GM12878 (cell line): ENCODE data around the gene LRRC2. TPM values are rescaled to one million over a fixed set of nuclear protein-coding genes. Genes with fewer than 3 reads are reported as not detected.

Experiments used
- ATAC-seq: fragments of 200-7000 bp; cut with Tn5 transposase; 3 replicates; pipeline ENCODE4 v1.9.1; 2020; ENCODE audit warnings: mild to moderate bottlenecking, moderate library complexity
- BruUV-seq: library from RNA; stranded (reverse); fragments of 400-500 nt; replicated peaks from 2 replicates; lab custom pipeline; 2021; lab: Mats Ljungman, UMichigan
- CTCF ChIA-PET: fragments of 300-600 bp; sonication (Branson Sonifier 250); formaldehyde crosslinking; extraction: SDS; loops from one replicate; lab custom pipeline; 2021; ENCODE audit warnings: inconsistent platforms; lab: Yijun Ruan, JAX
- POLR2A ChIA-PET: fragments of 350-600 bp; formaldehyde crosslinking; extraction: SDS; loops from one replicate; lab custom pipeline; 2021; ENCODE audit warnings: inconsistent platforms; lab: Charles Lee
- RAD21 ChIA-PET: fragments of 300-600 bp; sonication (Branson Sonifier 250); formaldehyde crosslinking; loops from one replicate; lab custom pipeline; 2023; ENCODE audit warnings: antibody characterized with exemption; ENCODE audit not compliant: unreplicated experiment; lab: Charles Lee
- SMC1A ChIA-PET: fragments of 300-600 bp; sonication (Branson Sonifier 250); formaldehyde crosslinking; loops from one replicate; lab custom pipeline; 2023; ENCODE audit not compliant: unreplicated experiment, uncharacterized antibody; lab: Charles Lee
- DNase-seq: peaks from one replicate; pipeline ENCODE4 v3.0.0-alpha.2; 2011; ENCODE audit warnings: low read depth, low spot score
- FAIRE-seq: peaks from 3 replicates; lab custom pipeline; 2011; peaks lifted over from hg19 to GRCh38; lab: Jason Lieb, UNC
- H2AFZ ChIP-seq: 2 replicates; pipeline ENCODE4 v1.6.0; 2011; ENCODE audit warnings: low read depth, low read length, control low read depth; ENCODE audit not compliant: control insufficient read depth
- H3K27ac ChIP-seq: 2 replicates; pipeline ENCODE4 v1.5.1; 2011; ENCODE audit warnings: control low read depth; ENCODE audit not compliant: control insufficient read depth, insufficient read depth
- H3K27me3 ChIP-seq, 2 experiments: replicated peaks in 1 of 2; 2 replicates each; pipeline versions ENCODE4 v1.6.0 to v1.6.1; 2011; ENCODE audit warnings: low read length in 1 of 2; ENCODE audit not compliant: control insufficient read depth in 2 of 2, insufficient read depth in 2 of 2
- H3K36me3 ChIP-seq, 2 experiments: 2 replicates each; pipeline ENCODE4 v1.5.1; 2011; ENCODE audit warnings: low read length in 1 of 2; ENCODE audit not compliant: control insufficient read depth in 2 of 2, insufficient read depth in 2 of 2
- H3K4me1 ChIP-seq: 2 replicates; pipeline ENCODE4 v1.6.1; 2011; ENCODE audit warnings: mild to moderate bottlenecking, low read length, moderate library complexity, mixed read lengths; ENCODE audit not compliant: control insufficient read depth, insufficient read depth
- H3K4me2 ChIP-seq: 2 replicates; pipeline ENCODE4 v1.6.0; 2011; ENCODE audit warnings: control low read depth; ENCODE audit not compliant: control insufficient read depth, insufficient read depth
- H3K4me3 ChIP-seq: fragments of 200-600 bp; sonication (generic); 2 replicates; pipeline ENCODE4 v1.5.1; 2016
- H3K79me2 ChIP-seq: 2 replicates; pipeline ENCODE4 v1.6.0; 2011; ENCODE audit warnings: low read length; ENCODE audit not compliant: control insufficient read depth, insufficient read depth
- H3K9ac ChIP-seq: 2 replicates; pipeline ENCODE4 v1.8.0; 2011; ENCODE audit warnings: low read length, control low read depth, mixed read lengths; ENCODE audit not compliant: control insufficient read depth, insufficient read depth
- H3K9me3 ChIP-seq: replicated peaks from 3 replicates; pipeline ENCODE4 v1.5.1; 2011; ENCODE audit warnings: mild to moderate bottlenecking, low read length; ENCODE audit not compliant: control insufficient read depth, insufficient read depth
- H4K20me1 ChIP-seq: 2 replicates; pipeline ENCODE4 v1.6.0; 2011; ENCODE audit not compliant: control insufficient read depth, insufficient read depth
- BACH1 ChIP-seq: fragments of 450-650 bp; IDR thresholded peaks from 2 replicates; pipeline ENCODE4 v1.6.1; 2017; ENCODE audit warnings: mild to moderate bottlenecking, borderline replicate concordance
- CREB1 ChIP-seq: IDR thresholded peaks from 2 replicates; pipeline ENCODE4 v1.6.1; 2012; ENCODE audit warnings: low read depth, mild to moderate bottlenecking, inconsistent platforms
- HCFC1 ChIP-seq: fragments of 150-350 bp; IDR thresholded peaks from 2 replicates; pipeline ENCODE4 v1.6.1; 2014; ENCODE audit warnings: low read length
- KLF5 ChIP-seq: fragments of 450-650 bp; IDR thresholded peaks from 2 replicates; pipeline ENCODE4 v1.6.1; 2014; ENCODE audit warnings: mild to moderate bottlenecking; ENCODE audit not compliant: partially characterized antibody
- MEF2A ChIP-seq: IDR thresholded peaks from 2 replicates; pipeline ENCODE4 v1.6.1; 2011; ENCODE audit warnings: low read depth, mild to moderate bottlenecking, low read length, moderate library complexity; ENCODE audit not compliant: insufficient read depth
- MEF2B ChIP-seq: fragments of 450-650 bp; IDR thresholded peaks from 2 replicates; pipeline ENCODE4 v1.6.1; 2018; ENCODE audit warnings: mild to moderate bottlenecking, moderate library complexity; ENCODE audit not compliant: partially characterized antibody, poor library complexity, severe bottlenecking
- MTA2 ChIP-seq: fragments of 450-650 bp; IDR thresholded peaks from 2 replicates; pipeline ENCODE4 v1.6.1; 2016; ENCODE audit warnings: low read depth, mild to moderate bottlenecking, moderate library complexity
- MYB ChIP-seq: fragments of 150-350 bp; IDR thresholded peaks from 2 replicates; pipeline ENCODE4 v1.6.1; 2014; ENCODE audit warnings: mild to moderate bottlenecking, low read depth, low read length, borderline replicate concordance
- NBN ChIP-seq: fragments of 450-650 bp; IDR thresholded peaks from 2 replicates; pipeline ENCODE4 v1.6.1; 2016
- PML ChIP-seq: IDR thresholded peaks from 2 replicates; pipeline ENCODE4 v1.6.1; 2012; ENCODE audit warnings: low read length, inconsistent platforms
- RAD51 ChIP-seq: fragments of 450-650 bp; IDR thresholded peaks from 2 replicates; pipeline ENCODE4 v1.6.1; 2016; ENCODE audit warnings: moderate library complexity, mild to moderate bottlenecking, inconsistent platforms
- ZBED1 ChIP-seq: IDR thresholded peaks from 2 replicates; pipeline ENCODE4 v1.6.1; 2016; ENCODE audit warnings: borderline replicate concordance
- WGBS: methylation state at CpG from one replicate; pipeline ENCODE4 v1.1.6; 2016; ENCODE audit warnings: low lambda C conversion rate; ENCODE audit not compliant: insufficient replicate concordance, insufficient coverage; ENCODE audit errors: missing lambda C conversion rate; 5-methylcytosine and 5-hydroxymethylcytosine counted together
- in situ Hi-C: fragments of 300-500 bp; cut with MboI; formaldehyde crosslinking; loops from 9 replicates; pipeline ENCODE4 v1.14.3; 2018; ENCODE audit warnings: mixed read lengths
- intact Hi-C: fragments of 100-400 bp; cut with micrococcal nuclease; formaldehyde crosslinking; loops from one replicate; pipeline ENCODE4 v1.14.2; 2022; ENCODE audit not compliant: unreplicated experiment
- polyA plus RNA-seq, 11 experiments: library from polyadenylated mRNA; depleted of rRNA in 4 of 11; unstranded in 6 of 11; stranded (reverse) in 5 of 11; fragments of >200 nt; fragmentation: Nextera tagmentation in 4 of 11; fragmentation: Illumina TruSeq in 1 of 11; extraction: Ambion mirVana in 4 of 11; extraction: Trizol in 1 of 11; gene quantifications; 1 replicate in 1 of 11; 2 replicates in 10 of 11; pipeline versions ENCODE4 v1.2.1 to v1.2.3, GENCODE V29; 2011 to 2016; ENCODE audit warnings: inconsistent platforms in 2 of 11, missing spikeins in 2 of 11, low read depth in 1 of 11
- total RNA-seq, 4 experiments: library from RNA; depleted of rRNA in 3 of 4; stranded (reverse); fragments of >200 nt in 3 of 4; fragmentation: Illumina TruSeq in 1 of 4; extraction: Trizol in 1 of 4; gene quantifications; 2 replicates each; pipeline versions ENCODE4 v1.2.1 to v1.2.3, GENCODE V29; 2013 to 2021
- TF ChIP-seq, protein P1 (sequence below): fragments of 450-650 bp; IDR thresholded peaks from 2 replicates; pipeline ENCODE4 v1.6.1; 2017; ENCODE audit warnings: mild to moderate bottlenecking, moderate library complexity
- TF ChIP-seq, protein P2 (sequence below): fragments of 450-650 bp; IDR thresholded peaks from 2 replicates; pipeline ENCODE4 v1.6.1; 2016; ENCODE audit warnings: mild to moderate bottlenecking

Gene LRRC2
- total and polyA plus RNA-seq, 10 of the 15 experiments (the other 5 are each of a cell fraction or from before 2014, with no cell fraction given) = not detected

DNA sequence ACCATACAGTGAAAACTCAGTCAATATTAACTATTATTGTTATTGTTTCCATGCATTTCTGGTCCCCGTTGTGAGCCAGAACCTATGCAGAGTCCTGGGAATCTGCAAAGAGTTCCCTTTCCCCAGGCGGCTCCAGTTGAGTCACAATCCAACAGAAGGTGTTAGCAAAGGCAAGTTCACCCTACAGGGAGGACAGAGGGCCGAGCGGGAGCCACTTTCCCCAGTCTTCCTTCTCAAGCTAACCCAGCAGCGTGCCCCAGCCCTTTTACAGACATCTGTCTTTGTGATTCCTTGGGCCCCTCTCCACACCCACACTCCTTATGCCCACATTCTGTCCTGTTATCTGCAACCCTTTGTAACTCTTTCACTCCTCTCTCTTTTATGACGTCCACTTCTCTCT, 88.3 kb downstream of the LRRC2 start:
- intact Hi-C loops = no loop called here
- ChIA-PET SMC1A (interaction anchor here (0.7 to 1.1 kb wide), 2 partner anchors 10 to 394 kb away, joined by 3 read pairs; no protein-coding TSS in a partner anchor), RAD21 (no interaction called here), POLR2A (no interaction called here), CTCF (no interaction called here)
- in situ Hi-C loops = no loop called here
- Histone ChIP-seq H2AFZ (no peak overlapping the region), H3K9me3 (no peaks in the 10 kb centered on the region), H3K9ac (no peak overlapping the region), H3K4me3 (no peak overlapping the region), H3K79me2 (no peaks in the 10 kb centered on the region), H3K27me3 (peaks cover 0 to 6% of the 10 kb centered on the region in 2 experiments; a peak in 2 of 4 replicates), H3K4me1 (no peaks in the 10 kb centered on the region), H3K36me3 (no peaks in the 10 kb centered on the region), H4K20me1 (no peaks in the 10 kb centered on the region; the same call in 1 of the 2 replicates), H3K27ac (no peak overlapping the region), H3K4me2 (no peak overlapping the region)
- ATAC-seq = no peak
- no peak for DNase-seq
- no peak for FAIRE-seq
- no TSS peak for BruUV-seq
- WGBS = 31% methylated on average over 6 of the region's 6 CpGs
- TF ChIP-seq CREB1 (no peak), MYB (no peak), RAD51 (no peak), MEF2B (no peak)

DNA sequence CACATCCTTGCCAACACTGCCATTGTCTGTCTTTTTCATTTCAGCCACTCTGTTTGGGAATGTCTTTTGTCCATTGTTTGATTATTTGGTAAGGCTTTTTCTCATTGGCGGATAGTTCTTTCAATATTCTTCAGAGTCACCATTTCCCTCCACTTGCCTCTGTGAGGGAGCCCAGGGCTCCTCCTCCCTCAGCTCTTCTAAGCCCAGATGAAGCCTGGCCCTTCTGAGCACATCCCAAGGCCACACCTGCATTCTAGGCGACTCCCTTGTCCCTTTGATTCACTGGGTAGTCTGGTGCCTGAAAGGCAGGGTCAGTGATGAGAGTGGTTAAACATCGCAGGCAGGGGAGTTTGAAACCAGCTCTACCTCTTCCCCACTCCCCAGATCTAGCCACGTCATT, 89.0 kb downstream of the LRRC2 start:
- Histone ChIP-seq H4K20me1 (no peaks in the 10 kb centered on the region; the same call in 1 of the 2 replicates), H3K27ac (no peak overlapping the region), H3K9me3 (no peaks in the 10 kb centered on the region), H3K9ac (no peak overlapping the region), H3K4me3 (no peak overlapping the region), H2AFZ (no peak overlapping the region), H3K4me1 (no peaks in the 10 kb centered on the region), H3K27me3 (peaks cover 0 to 6% of the 10 kb centered on the region in 2 experiments; a peak in 2 of 4 replicates), H3K4me2 (no peak overlapping the region), H3K79me2 (no peaks in the 10 kb centered on the region), H3K36me3 (no peaks in the 10 kb centered on the region)
- BruUV-seq = no TSS peak
- ATAC-seq (no peak), DNase-seq (no peak), FAIRE-seq (no peak)
- intact Hi-C loops (no loop called here), in situ Hi-C loops (no loop called here)
- ChIA-PET SMC1A (interaction anchor here (1.1 to 3.0 kb wide), 2 partner anchors 11 kb away, joined by 3 to 10 read pairs; no protein-coding TSS in a partner anchor), RAD21 (no interaction called here), POLR2A (no interaction called here), CTCF (interaction anchor here (0.9 to 1.2 kb wide), 2 partner anchors 12 to 157 kb away, joined by 3 to 5 read pairs; no protein-coding TSS in a partner anchor)
- WGBS = 26% methylated on average over 4 of the region's 4 CpGs
- TF ChIP-seq, protein P1, sequence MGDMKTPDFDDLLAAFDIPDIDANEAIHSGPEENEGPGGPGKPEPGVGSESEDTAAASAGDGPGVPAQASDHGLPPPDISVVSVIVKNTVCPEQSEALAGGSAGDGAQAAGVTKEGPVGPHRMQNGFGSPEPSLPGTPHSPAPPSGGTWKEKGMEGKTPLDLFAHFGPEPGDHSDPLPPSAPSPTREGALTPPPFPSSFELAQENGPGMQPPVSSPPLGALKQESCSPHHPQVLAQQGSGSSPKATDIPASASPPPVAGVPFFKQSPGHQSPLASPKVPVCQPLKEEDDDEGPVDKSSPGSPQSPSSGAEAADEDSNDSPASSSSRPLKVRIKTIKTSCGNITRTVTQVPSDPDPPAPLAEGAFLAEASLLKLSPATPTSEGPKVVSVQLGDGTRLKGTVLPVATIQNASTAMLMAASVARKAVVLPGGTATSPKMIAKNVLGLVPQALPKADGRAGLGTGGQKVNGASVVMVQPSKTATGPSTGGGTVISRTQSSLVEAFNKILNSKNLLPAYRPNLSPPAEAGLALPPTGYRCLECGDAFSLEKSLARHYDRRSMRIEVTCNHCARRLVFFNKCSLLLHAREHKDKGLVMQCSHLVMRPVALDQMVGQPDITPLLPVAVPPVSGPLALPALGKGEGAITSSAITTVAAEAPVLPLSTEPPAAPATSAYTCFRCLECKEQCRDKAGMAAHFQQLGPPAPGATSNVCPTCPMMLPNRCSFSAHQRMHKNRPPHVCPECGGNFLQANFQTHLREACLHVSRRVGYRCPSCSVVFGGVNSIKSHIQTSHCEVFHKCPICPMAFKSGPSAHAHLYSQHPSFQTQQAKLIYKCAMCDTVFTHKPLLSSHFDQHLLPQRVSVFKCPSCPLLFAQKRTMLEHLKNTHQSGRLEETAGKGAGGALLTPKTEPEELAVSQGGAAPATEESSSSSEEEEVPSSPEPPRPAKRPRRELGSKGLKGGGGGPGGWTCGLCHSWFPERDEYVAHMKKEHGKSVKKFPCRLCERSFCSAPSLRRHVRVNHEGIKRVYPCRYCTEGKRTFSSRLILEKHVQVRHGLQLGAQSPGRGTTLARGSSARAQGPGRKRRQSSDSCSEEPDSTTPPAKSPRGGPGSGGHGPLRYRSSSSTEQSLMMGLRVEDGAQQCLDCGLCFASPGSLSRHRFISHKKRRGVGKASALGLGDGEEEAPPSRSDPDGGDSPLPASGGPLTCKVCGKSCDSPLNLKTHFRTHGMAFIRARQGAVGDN = no peak
- TF ChIP-seq ZBED1 (no peak), BACH1 (no peak), KLF5 (no peak), MTA2 (no peak), MEF2A (no peak), HCFC1 (no peak), NBN (no peak), PML (no peak)
- TF ChIP-seq, protein P2, sequence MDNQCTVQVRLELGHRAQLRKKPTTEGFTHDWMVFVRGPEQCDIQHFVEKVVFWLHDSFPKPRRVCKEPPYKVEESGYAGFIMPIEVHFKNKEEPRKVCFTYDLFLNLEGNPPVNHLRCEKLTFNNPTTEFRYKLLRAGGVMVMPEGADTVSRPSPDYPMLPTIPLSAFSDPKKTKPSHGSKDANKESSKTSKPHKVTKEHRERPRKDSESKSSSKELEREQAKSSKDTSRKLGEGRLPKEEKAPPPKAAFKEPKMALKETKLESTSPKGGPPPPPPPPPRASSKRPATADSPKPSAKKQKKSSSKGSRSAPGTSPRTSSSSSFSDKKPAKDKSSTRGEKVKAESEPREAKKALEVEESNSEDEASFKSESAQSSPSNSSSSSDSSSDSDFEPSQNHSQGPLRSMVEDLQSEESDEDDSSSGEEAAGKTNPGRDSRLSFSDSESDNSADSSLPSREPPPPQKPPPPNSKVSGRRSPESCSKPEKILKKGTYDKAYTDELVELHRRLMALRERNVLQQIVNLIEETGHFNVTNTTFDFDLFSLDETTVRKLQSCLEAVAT = no peak
